GM12878 (cell line): ENCODE results near the gene BCAT1. TPM values are rescaled to one million over a fixed set of nuclear protein-coding genes. Genes with fewer than 3 reads are reported as not detected.
A peak's percentile ranks its signal among the peaks of the same experiment; 100 is the strongest.

Source experiments
- ATAC-seq: fragments of 200-7000 bp; cut with Tn5 transposase; 3 replicates; pipeline ENCODE4 v1.9.1; 2020; ENCODE audit warnings: mild to moderate bottlenecking, moderate library complexity
- Bru-seq: library from RNA; stranded (reverse); fragments of 400-500 nt; gene quantifications from one replicate; lab custom pipeline; 2021; lab: Mats Ljungman, UMichigan
- BruChase-seq, 2 experiments: library from RNA; stranded (reverse); fragments of 400-500 nt; gene quantifications; one replicate each; lab custom pipeline; 2021; lab: Mats Ljungman, UMichigan
- BruUV-seq: library from RNA; stranded (reverse); fragments of 400-500 nt; replicated peaks from 2 replicates; lab custom pipeline; 2021; lab: Mats Ljungman, UMichigan
- CTCF ChIA-PET: fragments of 300-600 bp; sonication (Branson Sonifier 250); formaldehyde crosslinking; extraction: SDS; loops from one replicate; lab custom pipeline; 2021; ENCODE audit warnings: inconsistent platforms; lab: Yijun Ruan, JAX
- POLR2A ChIA-PET: fragments of 350-600 bp; formaldehyde crosslinking; extraction: SDS; loops from one replicate; lab custom pipeline; 2021; ENCODE audit warnings: inconsistent platforms; lab: Charles Lee
- RAD21 ChIA-PET: fragments of 300-600 bp; sonication (Branson Sonifier 250); formaldehyde crosslinking; loops from one replicate; lab custom pipeline; 2023; ENCODE audit warnings: antibody characterized with exemption; ENCODE audit not compliant: unreplicated experiment; lab: Charles Lee
- SMC1A ChIA-PET: fragments of 300-600 bp; sonication (Branson Sonifier 250); formaldehyde crosslinking; loops from one replicate; lab custom pipeline; 2023; ENCODE audit not compliant: unreplicated experiment, uncharacterized antibody; lab: Charles Lee
- DNase-seq: peaks from one replicate; pipeline ENCODE4 v3.0.0-alpha.2; 2011; ENCODE audit warnings: low read depth, low spot score
- FAIRE-seq: peaks from 3 replicates; lab custom pipeline; 2011; peaks lifted over from hg19 to GRCh38; lab: Jason Lieb, UNC
- H2AFZ ChIP-seq: 2 replicates; pipeline ENCODE4 v1.6.0; 2011; ENCODE audit warnings: low read depth, low read length, control low read depth; ENCODE audit not compliant: control insufficient read depth
- H3K27ac ChIP-seq: 2 replicates; pipeline ENCODE4 v1.5.1; 2011; ENCODE audit warnings: control low read depth; ENCODE audit not compliant: control insufficient read depth, insufficient read depth
- H3K27me3 ChIP-seq, 2 experiments: replicated peaks in 1 of 2; 2 replicates each; pipeline versions ENCODE4 v1.6.0 to v1.6.1; 2011; ENCODE audit warnings: low read length in 1 of 2; ENCODE audit not compliant: control insufficient read depth in 2 of 2, insufficient read depth in 2 of 2
- H3K36me3 ChIP-seq, 2 experiments: 2 replicates each; pipeline ENCODE4 v1.5.1; 2011; ENCODE audit warnings: low read length in 1 of 2; ENCODE audit not compliant: control insufficient read depth in 2 of 2, insufficient read depth in 2 of 2
- H3K4me1 ChIP-seq: 2 replicates; pipeline ENCODE4 v1.6.1; 2011; ENCODE audit warnings: mild to moderate bottlenecking, low read length, moderate library complexity, mixed read lengths; ENCODE audit not compliant: control insufficient read depth, insufficient read depth
- H3K4me2 ChIP-seq: 2 replicates; pipeline ENCODE4 v1.6.0; 2011; ENCODE audit warnings: control low read depth; ENCODE audit not compliant: control insufficient read depth, insufficient read depth
- H3K4me3 ChIP-seq: fragments of 200-600 bp; sonication (generic); 2 replicates; pipeline ENCODE4 v1.5.1; 2016
- H3K79me2 ChIP-seq: 2 replicates; pipeline ENCODE4 v1.6.0; 2011; ENCODE audit warnings: low read length; ENCODE audit not compliant: control insufficient read depth, insufficient read depth
- H3K9ac ChIP-seq: 2 replicates; pipeline ENCODE4 v1.8.0; 2011; ENCODE audit warnings: low read length, control low read depth, mixed read lengths; ENCODE audit not compliant: control insufficient read depth, insufficient read depth
- H3K9me3 ChIP-seq: replicated peaks from 3 replicates; pipeline ENCODE4 v1.5.1; 2011; ENCODE audit warnings: mild to moderate bottlenecking, low read length; ENCODE audit not compliant: control insufficient read depth, insufficient read depth
- H4K20me1 ChIP-seq: 2 replicates; pipeline ENCODE4 v1.6.0; 2011; ENCODE audit not compliant: control insufficient read depth, insufficient read depth
- ATF7 ChIP-seq: fragments of 450-650 bp; IDR thresholded peaks from 2 replicates; pipeline ENCODE4 v1.6.1; 2016; ENCODE audit warnings: low read depth, mild to moderate bottlenecking
- BRCA1 ChIP-seq: IDR thresholded peaks from 2 replicates; pipeline ENCODE4 v1.6.1; 2011; ENCODE audit warnings: low read depth, low read length, improper control_type of control experiment
- CREM ChIP-seq: IDR thresholded peaks from 2 replicates; pipeline ENCODE4 v1.6.1; 2014; ENCODE audit warnings: antibody characterized with exemption, low read depth
- HDAC2 ChIP-seq: fragments of 200-600 bp; sonication (generic); IDR thresholded peaks from 2 replicates; pipeline ENCODE4 v1.6.1; 2017
- RCOR1 ChIP-seq: conservative IDR thresholded peaks from 2 replicates; pipeline ENCODE4 v1.6.1; 2012; ENCODE audit warnings: low read depth, low read length, improper control_type of control experiment
- STAT3 ChIP-seq: IDR thresholded peaks from 2 replicates; pipeline ENCODE4 v1.6.1; 2011; ENCODE audit warnings: low read depth, low read length, improper control_type of control experiment
- SUPT20H ChIP-seq: IDR thresholded peaks from 2 replicates; pipeline ENCODE4 v1.6.1; 2011; ENCODE audit warnings: low read depth, mild to moderate bottlenecking, low read length, moderate library complexity, borderline replicate concordance; ENCODE audit not compliant: control insufficient read depth
- USF1 ChIP-seq: IDR thresholded peaks from 2 replicates; pipeline ENCODE4 v1.6.1; 2011; ENCODE audit warnings: borderline replicate concordance, low read depth, mild to moderate bottlenecking, moderate library complexity, mixed read lengths, low read length; ENCODE audit not compliant: insufficient read depth; ENCODE audit errors: extremely low read length
- ZNF687 ChIP-seq: fragments of 450-650 bp; IDR thresholded peaks from 2 replicates; pipeline ENCODE4 v1.6.1; 2017; ENCODE audit warnings: mild to moderate bottlenecking, moderate library complexity
- WGBS: methylation state at CpG from one replicate; pipeline ENCODE4 v1.1.6; 2016; ENCODE audit warnings: low lambda C conversion rate; ENCODE audit not compliant: insufficient replicate concordance, insufficient coverage; ENCODE audit errors: missing lambda C conversion rate; 5-methylcytosine and 5-hydroxymethylcytosine counted together
- in situ Hi-C: fragments of 300-500 bp; cut with MboI; formaldehyde crosslinking; loops from 9 replicates; pipeline ENCODE4 v1.14.3; 2018; ENCODE audit warnings: mixed read lengths
- intact Hi-C: fragments of 100-400 bp; cut with micrococcal nuclease; formaldehyde crosslinking; loops from one replicate; pipeline ENCODE4 v1.14.2; 2022; ENCODE audit not compliant: unreplicated experiment
- long read RNA-seq, 2 experiments: library from polyadenylated mRNA; unstranded; transcript quantifications; one replicate each; pipeline ENCODE4 v2.0.0, GENCODE V29; 2019 to 2020
- polyA minus RNA-seq, 3 experiments: library from RNA; depleted of rRNA, polyadenylated mRNA; stranded (reverse); fragments of >200 nt; gene quantifications; 2 replicates each; pipeline ENCODE4 v1.2.3, GENCODE V29; 2011
- polyA plus RNA-seq, 11 experiments: library from polyadenylated mRNA; depleted of rRNA in 4 of 11; unstranded in 6 of 11; stranded (reverse) in 5 of 11; fragments of >200 nt; fragmentation: Nextera tagmentation in 4 of 11; fragmentation: Illumina TruSeq in 1 of 11; extraction: Ambion mirVana in 4 of 11; extraction: Trizol in 1 of 11; gene quantifications; 1 replicate in 1 of 11; 2 replicates in 10 of 11; pipeline versions ENCODE4 v1.2.1 to v1.2.3, GENCODE V29; 2011 to 2016; ENCODE audit warnings: inconsistent platforms in 2 of 11, missing spikeins in 2 of 11, low read depth in 1 of 11
- total RNA-seq, 4 experiments: library from RNA; depleted of rRNA in 3 of 4; stranded (reverse); fragments of >200 nt in 3 of 4; fragmentation: Illumina TruSeq in 1 of 4; extraction: Trizol in 1 of 4; gene quantifications; 2 replicates each; pipeline versions ENCODE4 v1.2.1 to v1.2.3, GENCODE V29; 2013 to 2021

Gene BCAT1, protein sequence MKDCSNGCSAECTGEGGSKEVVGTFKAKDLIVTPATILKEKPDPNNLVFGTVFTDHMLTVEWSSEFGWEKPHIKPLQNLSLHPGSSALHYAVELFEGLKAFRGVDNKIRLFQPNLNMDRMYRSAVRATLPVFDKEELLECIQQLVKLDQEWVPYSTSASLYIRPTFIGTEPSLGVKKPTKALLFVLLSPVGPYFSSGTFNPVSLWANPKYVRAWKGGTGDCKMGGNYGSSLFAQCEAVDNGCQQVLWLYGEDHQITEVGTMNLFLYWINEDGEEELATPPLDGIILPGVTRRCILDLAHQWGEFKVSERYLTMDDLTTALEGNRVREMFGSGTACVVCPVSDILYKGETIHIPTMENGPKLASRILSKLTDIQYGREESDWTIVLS
- 74.1 and 84.6 TPM in 2 replicates for total RNA-seq (2013; cell fraction: nucleolus; rRNA removed)
- total RNA-seq (2014; rRNA removed) (89.3 and 106 TPM in 2 replicates), total RNA-seq (2014; rRNA removed; fragmentation: Illumina TruSeq; extraction: Trizol) (122 and 123 TPM in 2 replicates), total RNA-seq (2021) (187 and 203 TPM in 2 replicates), polyA plus RNA-seq (2011; rRNA removed) (31.2 and 47.4 TPM in 2 replicates), polyA plus RNA-seq (2014; fragmentation: Illumina TruSeq; extraction: Trizol) (74.4 and 107 TPM in 2 replicates), polyA plus RNA-seq (2014; fragmentation: Nextera tagmentation; extraction: Ambion mirVana) (10 to 100 TPM; 26.2 to 38.1 TPM), polyA plus RNA-seq (2014; rRNA removed) (44.6 and 50.4 TPM in 2 replicates), polyA plus RNA-seq (2016; fragmentation: Nextera tagmentation; extraction: Ambion mirVana) (100 to 1,000 TPM; 153 to 162 TPM), polyA minus RNA-seq (2011; rRNA and poly(A)+ RNA removed) (61.8 and 62.7 TPM in 2 replicates), Bru-seq, nascent RNA (percentile 87 among the genes with signal in this experiment), BruChase-seq, experiment 1, labeled RNA remaining after a 6-hour chase (percentile 89 among the genes with signal in this experiment), BruChase-seq, experiment 2, labeled RNA remaining after a 2-hour chase (percentile 79 among the genes with signal in this experiment)
- polyA plus RNA-seq (2011; ENCODE audit: low read depth) = 14.8 TPM
- polyA plus RNA-seq (2011; cell fraction: cytosol; rRNA removed) = 10.6 and 17.6 TPM in 2 replicates
- polyA plus RNA-seq (2011; cell fraction: nucleus; rRNA removed) = 15.1 and 18.7 TPM in 2 replicates
- 21.9 and 34.6 TPM in 2 replicates for polyA plus RNA-seq (2012)
- 35.9 and 38.3 TPM in 2 replicates for polyA minus RNA-seq (2011; cell fraction: cytosol; rRNA and poly(A)+ RNA removed)
- polyA minus RNA-seq (2011; cell fraction: nucleus; rRNA and poly(A)+ RNA removed) = 27.0 and 40.6 TPM in 2 replicates
- long read RNA-seq, experiment 1, full-length matches to known transcripts = 24 of 37 reads
- long read RNA-seq, experiment 1, partial matches to known transcripts = 2 of 37 reads
- long read RNA-seq, experiment 1, other reads (novel, unspliced or antisense) = 11 of 37 reads
- long read RNA-seq, experiment 2, full-length matches to known transcripts = 110 of 202 reads
- long read RNA-seq, experiment 2, partial matches to known transcripts = 11 of 202 reads
- long read RNA-seq, experiment 2, other reads (novel, unspliced or antisense) = 81 of 202 reads

GRCh38 chr12:24948757-24949722 lies at the start of gene BCAT1:
BCAT1 (minus strand) TSS chr12:24949101; CDS start chr12:24948932, 169 bp downstream.
- Histone ChIP-seq H3K4me2 (peak within 1 kb of the TSS; percentile 99), H3K36me3 (0 out of 4 replicates have a peak, but pooled peaks cover 0 to 3% of the 10 kb centered on the region in 2 experiments), H3K9me3 (no peaks in the 10 kb centered on the region), H3K4me1 (peaks cover 52% of the 10 kb centered on the region), H3K27me3 (no peaks in the 10 kb centered on the region), H3K79me2 (peaks cover 49% of the 10 kb centered on the region), H4K20me1 (no peaks in the 10 kb centered on the region), H3K9ac (peak within 1 kb of the TSS; percentile 98), H2AFZ (peak within 1 kb of the TSS; percentile 15), H3K4me3 (peak within 1 kb of the TSS; percentile 85), H3K27ac (peak within 1 kb of the TSS; percentile 97)
- DNase-seq = no peak
- in situ Hi-C loops = loop anchor here (5.0 kb wide), 1 partner anchor 107 kb away; no protein-coding TSS in a partner anchor
- ChIA-PET RAD21 (interaction anchor here (0.7 to 7.9 kb wide), 12 partner anchors 10 to 110 kb away, joined by 3 to 60 read pairs (median 4); no protein-coding TSS in a partner anchor), POLR2A (interaction anchor here (1.1 to 3.8 kb wide), 6 partner anchors 20 to 135 kb away, joined by 3 to 25 read pairs (median 5); a partner anchor contains a TSS), CTCF (interaction anchor here (0.8 to 2.2 kb wide), 6 partner anchors 10 to 439 kb away, joined by 3 to 8 read pairs (median 4); no protein-coding TSS in a partner anchor), SMC1A (interaction anchor here (0.7 to 7.8 kb wide), 13 partner anchors 10 to 126 kb away, joined by 3 to 69 read pairs (median 5); a partner anchor contains a TSS)
- BruUV-seq = TSS peak; percentile 94
- no peak for FAIRE-seq
- WGBS = 5% methylated on average over 52 of the region's 52 CpGs
- intact Hi-C loops = loop anchor here (2.0 kb wide), 1 partner anchor 372 kb away; no protein-coding TSS in a partner anchor
- ATAC-seq = peak; percentile 41
- TF ChIP-seq CREM = peak; percentile 27
- TF ChIP-seq STAT3 = no peak
- TF ChIP-seq SUPT20H = no peak
- 0 out of 2 replicates have a peak, but pooled peaks have one; percentile 44 for TF ChIP-seq HDAC2
- TF ChIP-seq ATF7 = peak; percentile 61
- TF ChIP-seq RCOR1 = no peak
- no peak for TF ChIP-seq USF1
- peak; percentile 51 for TF ChIP-seq ZNF687
- no peak for TF ChIP-seq BRCA1
